ENCODE data around the gene TREM2. TPM values are rescaled to one million over a fixed set of nuclear protein-coding genes. Genes with fewer than 3 reads are reported as not detected.
A peak's percentile ranks its signal among the peaks of the same experiment; 100 is the strongest.

TREM2 gene
- total and polyA plus RNA-seq, 10 of the 15 experiments (the other 5 are each of a cell fraction or from before 2014, with no cell fraction given) = not detected

GRCh38 chr6:41208439-41209106 is 45.7 kb upstream of the TREM2 start:
- no peak overlapping the region for H3K9ac ChIP-seq (ENCODE audit: control insufficient read depth, insufficient read depth, low read length)
- in situ Hi-C loops (cut with MboI) = no loop called here
- peak overlapping the region; percentile 66 for H2AFZ ChIP-seq (ENCODE audit: control insufficient read depth, low read depth, low read length)
- H3K27ac ChIP-seq (ENCODE audit: control insufficient read depth, insufficient read depth) = no peak overlapping the region
- no TSS peak for BruUV-seq (replicated peaks)
- FAIRE-seq (no peak), DNase-seq (ENCODE audit: low read depth, low spot score) (no peak), ATAC-seq (peak; percentile 15)
- intact Hi-C loops (cut with micrococcal nuclease; ENCODE audit: unreplicated experiment) = no loop called here
- peak overlapping the region; percentile 72 for H3K4me2 ChIP-seq (ENCODE audit: control insufficient read depth, insufficient read depth)
- H4K20me1 ChIP-seq (ENCODE audit: control insufficient read depth, insufficient read depth) = no peaks in the 10 kb centered on the region
- peak overlapping the region; percentile 16; the same call in 1 of the 2 replicates for H3K4me3 ChIP-seq
- H3K79me2 ChIP-seq (ENCODE audit: control insufficient read depth, insufficient read depth, low read length) = no peaks in the 10 kb centered on the region
- no peaks in the 10 kb centered on the region for H3K27me3 ChIP-seq (replicated peaks in 1 of 2; ENCODE audit: control insufficient read depth in 2 of 2, insufficient read depth in 2 of 2, low read length in 1 of 2)
- peaks cover 17% of the 10 kb centered on the region for H3K4me1 ChIP-seq (ENCODE audit: control insufficient read depth, insufficient read depth, low read length)
- ChIA-PET CTCF (interaction anchor here (0.5 kb wide), 1 partner anchor 111 kb away, joined by 3 read pairs; no protein-coding TSS in a partner anchor), RAD21 (ENCODE audit: unreplicated experiment) (interaction anchor here (1.1 kb wide), 1 partner anchor 99 kb away, joined by 3 read pairs; no protein-coding TSS in a partner anchor), SMC1A (ENCODE audit: uncharacterized antibody, unreplicated experiment) (no interaction called here), POLR2A (no interaction called here)
- H3K9me3 ChIP-seq (replicated peaks; ENCODE audit: control insufficient read depth, insufficient read depth, low read length) = no peaks in the 10 kb centered on the region; the same call in 2 of the 3 replicates
- 25% methylated on average over 7 of the region's 7 CpGs for WGBS (ENCODE audit: insufficient coverage, insufficient replicate concordance, low lambda C conversion rate, missing lambda C conversion rate)
- no peaks in the 10 kb centered on the region for H3K36me3 ChIP-seq (ENCODE audit: control insufficient read depth in 2 of 2, insufficient read depth in 2 of 2, low read length in 1 of 2)
- no peak for TF ChIP-seq CBFB (IDR thresholded peaks at IDR 0.05; ENCODE audit: low read depth)
- no peak for TF ChIP-seq REST (IDR thresholded peaks at IDR 0.05; ENCODE audit: low read depth, low read length)
- peak; percentile 75 for TF ChIP-seq NR2C1 (IDR thresholded peaks at IDR 0.05)
- peak; percentile 53 for TF ChIP-seq GABPA (IDR thresholded peaks at IDR 0.05; ENCODE audit: low read depth)
- TF ChIP-seq SRF (IDR thresholded peaks at IDR 0.05; ENCODE audit: low read depth in 2 of 2, low read length in 2 of 2) = no peak
- TF ChIP-seq ATF2 (IDR thresholded peaks at IDR 0.05; ENCODE audit: low read length) = no peak
- TF ChIP-seq ZNF687 (IDR thresholded peaks at IDR 0.05) = 0 out of 2 replicates have a peak, but pooled peaks have one; percentile 27
- 0 out of 2 replicates have a peak, but pooled peaks have one; percentile 13 for TF ChIP-seq MEF2A (IDR thresholded peaks at IDR 0.05; ENCODE audit: insufficient read depth, low read depth, low read length)
- TF ChIP-seq TARDBP (IDR thresholded peaks at IDR 0.05; ENCODE audit: borderline replicate concordance) = no peak
- no peak for TF ChIP-seq MEF2B (IDR thresholded peaks at IDR 0.05; ENCODE audit: partially characterized antibody, poor library complexity, severe bottlenecking)
- no peak for TF ChIP-seq ZNF384 (IDR thresholded peaks at IDR 0.05; ENCODE audit: borderline replicate concordance, low read depth, low read length)
- TF ChIP-seq RAD51 (IDR thresholded peaks at IDR 0.05) = no peak
- no peak for TF ChIP-seq SPI1 (IDR thresholded peaks at IDR 0.05; ENCODE audit: borderline replicate concordance, insufficient read depth, low read depth, low read length)
